K562 treated with DMSO at 1 percent for 24 hours (cell line): ENCODE data around the gene DCAF5. TPM values are rescaled to one million over a fixed set of nuclear protein-coding genes. Genes with fewer than 3 reads are reported as not detected.

ENCODE experiments used
- total RNA-seq: library from RNA; unstranded; fragments of 300-600 nt; gene quantifications from 2 replicates; pipeline ENCODE4 v1.2.3, GENCODE V29; 2022; ENCODE audit warnings: low read depth; ENCODE audit not compliant: insufficient read depth

Gene DCAF5
- 24.4 and 26.0 TPM in 2 replicates for total RNA-seq

GRCh38 chr14:69152902-69153151, at the start of gene DCAF5:
TSS of gene DCAF5 (minus strand) at chr14:69153119. CDS start at chr14:69152978, 141 bp downstream.

DNA sequence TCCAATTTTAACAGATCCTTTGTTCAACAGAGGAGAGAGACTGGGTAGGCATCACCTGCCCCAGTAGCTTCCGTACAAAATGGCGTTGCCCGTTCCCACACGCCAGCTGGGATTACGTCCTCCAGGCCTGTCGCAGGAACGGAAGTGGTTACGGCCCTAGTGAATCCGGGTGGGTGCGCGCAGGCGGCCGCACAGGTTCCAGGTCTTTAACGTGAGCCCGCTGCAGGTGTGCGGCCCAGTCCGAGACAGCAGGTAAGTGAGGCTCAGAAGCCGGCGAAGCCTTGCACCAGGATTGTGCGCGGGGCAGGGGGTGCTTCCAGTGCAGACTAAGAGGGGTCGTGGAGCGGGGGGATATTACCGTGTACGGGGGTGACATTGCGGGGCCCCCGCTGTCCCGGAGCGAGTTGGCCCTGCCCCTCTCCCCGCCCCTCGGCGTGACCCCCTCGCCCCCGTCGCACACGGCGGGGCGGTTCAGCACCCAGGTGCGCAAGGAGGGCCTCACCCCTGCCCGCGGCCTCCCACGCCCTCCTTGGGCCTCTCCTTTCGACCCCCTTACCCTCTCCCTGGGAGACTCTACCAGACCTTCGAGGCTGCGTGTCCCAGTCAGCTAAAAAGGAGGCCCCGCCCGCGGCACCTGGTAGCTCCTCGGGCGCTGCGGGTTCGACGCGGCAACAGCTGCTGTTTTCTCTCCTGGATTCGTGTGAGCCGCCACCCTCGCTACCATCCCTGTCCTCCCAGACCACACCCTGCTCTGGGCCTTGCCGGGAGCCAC, 38.6 kb upstream of the DCAF5 start, which contains the start of gene EXD2:
TSS of gene EXD2 (plus strand) at position 159 of the 772 bp plus-strand sequence. CDS start 17,973 bp downstream, outside the sequence.

Other genes starting within 250 kb of the DCAF5 start
- 70.9 and 73.0 TPM in 2 replicates for gene ACTN1, start 173.8 kb downstream of the DCAF5 start, total RNA-seq
- 5.6 and 6.2 TPM in 2 replicates for gene EXD2, start 38.4 kb upstream of the DCAF5 start, total RNA-seq
- gene GALNT16, start 107.0 kb upstream of the DCAF5 start, total RNA-seq, result not detected in 2 replicates
- 97.4 and 108 TPM in 2 replicates for gene ERH, start 245.2 kb upstream of the DCAF5 start, total RNA-seq
- 23.9 and 26.9 TPM in 2 replicates for gene SLC39A9, start 245.6 kb upstream of the DCAF5 start, total RNA-seq